GM18858 (cell line): ENCODE results near the gene GARIN1A.

Experiments used
- ATAC-seq: cut with Tn5 transposase; IDR thresholded peaks from one replicate; pipeline ENCODE4 v1.9.1; 2021; ENCODE audit not compliant: unreplicated experiment

The GARIN1A gene

GRCh38 chr7:128710481-128710880, 38.4 kb downstream of the GARIN1A start:
- ATAC-seq = no peak

- no peak for ATAC-seq
Observed at GRCh38 chr7:128713794-128714193, 41.7 kb downstream of the GARIN1A start.

GRCh38 chr7:128714701-128715495, 42.8 kb downstream of the GARIN1A start:
- no peak for ATAC-seq

GRCh38 chr7:128718967-128719642, 47.0 kb downstream of the GARIN1A start:
- no peak for ATAC-seq

GRCh38 chr7:128721376-128721775, 49.3 kb downstream of the GARIN1A start:
- no peak for ATAC-seq
